HCT116 (cell line): ENCODE measurements around the gene LRRC2.

Source experiments
- CTCF ChIP-seq, 3 experiments: fragments of 200-600 bp in 1 of 3; sonication (generic) in 1 of 3; IDR thresholded peaks in 2 of 3; conservative IDR thresholded peaks in 1 of 3; 2 replicates each; pipeline ENCODE4 v1.5.1; 2012 to 2017; ENCODE audit warnings: low read depth in 2 of 3, low read length in 2 of 3, antibody characterized with exemption in 1 of 3, borderline replicate concordance in 1 of 3, control low read depth in 1 of 3, mild to moderate bottlenecking in 1 of 3, mixed read lengths in 1 of 3, mixed run types in 1 of 3, moderate library complexity in 1 of 3; ENCODE audit not compliant: insufficient read depth in 1 of 3
- ZBTB33 ChIP-seq: IDR thresholded peaks from 2 replicates; pipeline ENCODE4 v1.6.1; 2011; ENCODE audit warnings: mild to moderate bottlenecking, low read length, moderate library complexity; ENCODE audit not compliant: insufficient replicate concordance; ENCODE audit errors: extremely low read depth

- peak; percentile 74 to 99 (median 75) for TF ChIP-seq CTCF (IDR thresholded peaks at IDR 0.05 in 2 of 3, conservative IDR thresholded peaks at IDR 0.05 in 1 of 3; ENCODE audit: borderline replicate concordance in 1 of 3, insufficient read depth in 1 of 3, low read depth in 2 of 3, low read length in 2 of 3)
- TF ChIP-seq ZBTB33: no peak
Observed at GRCh38 chr3:46558184-46559043, 7.7 kb downstream of the LRRC2 start.
